GM19438 (cell line): ENCODE data around the gene PNPLA2.
A peak's percentile ranks its signal among the peaks of the same experiment; 100 is the strongest.

Experiments
- ATAC-seq: cut with Tn5 transposase; IDR thresholded peaks from one replicate; pipeline ENCODE4 v1.9.1; 2021; ENCODE audit warnings: low read depth; ENCODE audit not compliant: unreplicated experiment

The PNPLA2 gene

DNA sequence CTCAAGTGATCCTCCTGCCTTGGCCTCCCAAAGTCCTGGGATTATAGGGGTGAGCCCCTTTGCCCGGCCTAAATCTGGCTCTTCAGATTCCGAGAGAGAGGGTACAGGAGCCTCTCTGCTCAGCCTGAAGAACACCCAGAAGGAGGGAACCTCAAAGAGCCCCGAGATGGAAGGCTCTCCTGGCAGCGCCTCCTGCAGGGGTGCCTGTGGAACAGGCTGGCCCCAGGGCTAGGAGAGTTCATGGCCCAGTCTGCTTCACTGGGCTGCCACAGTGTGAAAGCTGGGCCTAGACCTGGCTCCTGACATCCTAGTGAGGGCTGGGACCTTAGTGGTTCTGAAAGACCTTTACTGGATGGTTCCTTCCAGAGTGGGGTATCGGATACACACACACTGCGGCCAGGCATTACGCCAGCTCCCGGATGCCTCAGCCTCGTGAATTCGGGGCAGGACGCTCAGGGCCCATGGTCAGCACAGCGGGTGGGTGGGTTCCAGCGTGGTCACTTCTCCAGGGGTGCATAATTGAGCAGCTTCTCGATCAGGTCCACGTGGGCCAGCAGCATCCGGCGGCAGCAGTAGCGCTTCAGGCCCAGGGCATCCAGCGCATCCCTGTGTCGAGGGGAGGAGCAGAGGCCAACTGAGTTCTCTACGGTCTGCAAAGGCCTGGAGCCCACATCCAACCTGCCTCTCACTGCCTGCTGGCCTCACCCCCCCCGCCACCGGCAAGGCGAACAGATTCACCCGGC lies 21.3 kb downstream of the PNPLA2 start:
- ATAC-seq: no peak

DNA sequence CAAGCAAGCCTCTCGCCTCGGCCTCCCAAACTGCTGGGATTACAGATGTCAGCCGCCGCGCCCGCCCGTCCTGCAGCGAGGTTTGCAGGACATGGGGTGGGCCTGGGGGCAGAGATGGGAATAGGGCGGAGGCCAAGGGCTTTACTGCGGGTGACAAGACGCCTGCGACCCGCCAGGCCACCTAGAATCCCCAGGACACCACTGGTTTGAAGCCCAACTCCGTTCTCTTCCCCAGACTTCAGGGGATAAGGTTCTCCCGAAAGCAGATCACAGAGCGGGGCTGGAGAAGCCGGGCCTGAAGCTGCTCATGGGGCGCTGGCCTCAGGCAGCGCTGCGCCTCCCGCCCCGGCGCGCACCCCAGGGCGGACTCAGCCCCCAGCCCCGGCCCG lies 23.3 kb downstream of the PNPLA2 start:
- peak; percentile 35 for ATAC-seq

DNA sequence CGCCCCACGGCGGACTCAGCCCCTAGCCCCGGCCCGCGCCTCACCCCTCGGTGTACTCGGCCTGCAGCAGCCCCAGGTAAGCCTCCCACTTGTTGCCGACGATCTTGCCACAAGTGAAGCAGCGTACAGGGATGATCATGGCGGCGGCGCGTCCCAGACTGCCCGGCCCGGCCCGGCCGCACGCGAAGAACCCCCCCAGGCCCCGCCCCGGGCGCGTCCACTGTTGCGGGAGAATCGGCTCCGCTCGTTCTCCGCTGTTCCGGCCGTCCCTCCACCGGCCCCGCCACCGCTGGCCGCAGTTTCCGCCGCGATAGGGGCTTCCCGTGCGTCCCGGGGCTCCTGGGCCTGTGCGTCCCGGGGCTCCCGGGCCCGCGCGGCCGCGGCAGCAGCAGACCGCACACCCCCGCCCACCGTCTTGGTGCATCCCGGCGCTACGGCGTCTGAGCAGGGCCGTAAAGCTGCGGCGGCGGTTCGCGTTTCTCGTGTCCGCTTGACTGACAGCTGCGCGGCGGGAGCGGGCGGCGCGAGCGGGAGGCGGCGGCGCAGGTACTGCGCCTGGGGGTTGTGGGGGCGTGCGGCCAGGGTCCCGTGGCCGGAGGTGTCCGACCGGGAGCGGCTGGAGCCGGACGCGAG lies 23.8 kb downstream of the PNPLA2 start, which contains the start of the genes POLR2L and TSPAN4:
Gene POLR2L (minus strand): TSS at position 160 of the 633 bp plus-strand sequence. CDS start 21 bp downstream, at position 139.
Gene TSPAN4 (plus strand): TSS at position 483 of the 633 bp plus-strand sequence. CDS start 7,453 bp downstream, outside the sequence.
- ATAC-seq: peak; percentile 65

DNA sequence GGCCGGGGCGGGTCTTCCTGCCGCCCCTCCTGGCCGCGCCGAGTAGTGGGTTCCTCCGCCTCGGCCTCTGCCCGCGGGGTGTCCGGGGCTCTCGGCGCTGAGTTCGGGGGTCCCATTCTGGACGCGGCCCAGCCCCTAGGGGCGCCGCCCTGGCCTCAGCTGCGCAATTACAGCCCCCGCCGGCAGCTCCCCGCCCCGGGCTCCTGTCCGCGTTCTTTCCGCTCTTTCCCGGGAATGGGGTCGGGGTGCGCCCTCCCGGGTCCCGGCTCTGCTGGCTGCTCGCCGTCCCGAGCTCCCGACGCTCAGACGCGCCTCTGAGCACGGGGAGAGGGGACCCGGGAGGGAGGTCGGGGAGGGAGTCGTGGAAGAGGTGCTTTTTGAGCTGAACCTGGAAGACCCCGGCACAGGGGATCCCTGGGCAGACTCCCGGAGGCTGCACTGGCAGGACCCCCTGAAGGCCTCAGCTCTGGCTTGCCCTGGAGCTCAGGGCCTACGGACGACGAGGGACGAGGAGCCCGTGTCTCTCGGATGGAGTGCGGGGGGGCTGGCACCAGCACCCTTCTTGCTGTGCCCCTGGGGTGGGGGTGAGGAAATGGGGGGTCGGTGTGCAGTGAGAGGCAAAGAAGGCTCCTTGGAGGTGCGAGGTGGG lies 24.5 kb downstream of the PNPLA2 start:
- ATAC-seq: no peak

DNA sequence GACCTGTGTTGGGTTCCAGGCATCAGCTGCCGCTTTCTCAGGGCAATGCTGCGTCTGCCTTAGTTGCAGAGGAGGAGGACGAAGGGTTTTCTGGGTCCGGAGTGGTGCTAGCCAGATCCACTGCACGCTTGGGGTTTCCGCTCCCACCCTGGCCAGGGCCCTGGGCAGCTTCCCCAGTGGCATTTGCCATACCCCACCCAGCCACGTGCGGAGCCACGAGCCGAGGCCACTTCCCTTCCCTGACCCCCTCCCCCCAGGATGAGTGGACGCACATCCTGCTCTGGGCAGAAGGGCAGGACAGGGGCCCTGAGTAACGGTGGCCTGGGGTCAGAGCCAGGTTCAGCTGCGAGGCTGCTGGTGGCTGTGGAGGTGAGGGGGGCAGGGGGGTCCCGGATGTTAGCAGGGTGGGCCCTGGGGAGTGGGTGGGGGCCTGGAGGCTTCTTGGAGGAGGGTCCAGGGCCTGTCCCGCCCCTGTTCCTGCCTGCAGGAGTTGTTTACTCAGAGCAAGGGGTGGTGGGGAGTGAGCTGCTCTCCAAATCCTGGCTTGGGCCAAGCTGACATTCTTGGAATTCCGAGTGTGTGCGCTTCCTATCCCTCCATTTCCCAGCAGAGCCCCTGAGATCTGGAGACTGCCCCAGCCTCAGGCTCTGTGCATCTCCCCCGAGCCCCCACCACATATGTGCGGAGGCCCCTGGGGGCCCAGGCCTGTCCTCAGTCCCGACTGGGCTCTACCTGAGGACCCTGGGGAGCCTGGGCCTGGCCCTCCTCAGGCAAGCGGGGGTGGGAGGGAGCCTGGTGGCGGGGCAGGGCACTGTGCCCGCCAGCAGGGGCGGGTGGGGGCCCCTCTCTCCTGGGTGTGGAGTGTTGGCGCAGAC lies 25.3 kb downstream of the PNPLA2 start:
- no peak for ATAC-seq

DNA sequence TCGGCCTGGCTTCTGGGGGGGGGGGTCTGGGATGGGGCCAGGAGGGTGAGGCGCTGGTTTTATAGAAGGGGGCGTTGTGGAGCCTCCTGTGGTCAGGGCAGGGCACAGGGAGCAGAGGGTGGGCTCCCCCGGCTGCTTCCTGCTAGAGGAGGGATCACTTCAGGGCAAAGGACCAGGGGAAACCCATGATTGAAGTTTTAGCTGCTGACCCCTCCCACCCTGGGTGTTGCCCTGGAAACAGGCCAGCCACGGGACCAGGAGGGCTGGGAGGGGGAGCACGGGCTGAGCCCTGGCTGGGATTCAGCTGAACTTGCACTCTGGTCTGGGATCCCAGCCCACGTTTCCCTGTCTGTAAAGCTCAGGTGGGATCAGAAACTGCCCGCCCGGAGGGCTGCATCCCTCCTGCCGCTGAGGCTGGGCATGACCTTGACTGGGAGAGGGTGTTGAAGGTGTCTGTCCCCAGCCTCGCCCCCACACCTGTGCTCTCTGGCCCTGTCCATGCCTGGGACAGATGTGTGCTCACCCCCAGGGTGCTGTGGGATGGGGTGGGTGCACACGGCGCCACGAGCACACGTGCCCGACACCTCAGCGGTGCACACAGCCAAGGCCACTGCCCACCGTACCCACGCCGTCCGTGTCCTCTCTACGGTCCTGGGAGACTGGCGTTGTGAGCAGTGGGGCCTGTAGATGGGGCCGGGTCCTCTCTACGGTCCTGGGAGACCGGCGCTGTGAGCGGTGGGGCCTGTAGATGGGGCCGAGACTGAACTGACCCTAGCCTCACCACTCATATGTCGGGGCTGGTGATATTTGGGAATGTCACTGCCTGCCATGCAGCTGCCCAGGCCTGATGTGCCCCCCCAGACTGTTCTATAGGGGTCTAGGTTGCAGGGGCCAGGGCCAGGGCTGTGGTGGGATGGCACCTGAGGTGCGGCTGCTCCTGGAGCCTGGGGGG lies 26.3 kb downstream of the PNPLA2 start:
- ATAC-seq: no peak

DNA sequence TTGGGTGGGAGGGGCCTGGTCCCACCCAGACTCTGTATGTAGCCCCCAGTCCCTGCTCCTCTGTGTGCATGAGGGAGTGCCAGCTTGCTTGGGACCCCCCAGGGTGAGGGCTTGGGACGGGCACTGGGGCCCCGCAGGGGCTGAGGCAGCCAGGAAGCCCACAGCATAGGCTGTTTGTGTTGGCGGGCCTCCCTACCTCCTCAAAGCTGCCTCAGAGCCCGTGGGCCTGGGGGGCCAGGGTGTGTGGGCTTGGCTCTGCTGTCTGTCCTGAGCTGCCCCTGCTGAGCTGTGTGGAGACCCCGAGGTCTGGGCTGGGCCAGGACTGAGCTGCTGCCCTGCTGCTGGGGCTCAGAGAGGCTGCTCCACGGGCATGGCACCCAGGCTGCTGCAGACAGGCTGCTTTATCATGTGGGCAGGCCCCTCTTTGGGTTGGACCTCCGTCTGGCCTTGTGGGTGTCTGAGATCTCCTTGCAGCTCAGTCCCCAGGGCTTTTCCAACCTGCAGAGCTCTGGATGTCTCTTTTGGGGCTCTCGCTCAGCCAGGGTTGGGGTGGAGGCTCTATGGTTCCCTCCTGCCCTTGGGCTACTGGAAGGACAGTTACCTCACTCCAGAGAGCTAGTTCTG lies 27.3 kb downstream of the PNPLA2 start:
- no peak for ATAC-seq

DNA sequence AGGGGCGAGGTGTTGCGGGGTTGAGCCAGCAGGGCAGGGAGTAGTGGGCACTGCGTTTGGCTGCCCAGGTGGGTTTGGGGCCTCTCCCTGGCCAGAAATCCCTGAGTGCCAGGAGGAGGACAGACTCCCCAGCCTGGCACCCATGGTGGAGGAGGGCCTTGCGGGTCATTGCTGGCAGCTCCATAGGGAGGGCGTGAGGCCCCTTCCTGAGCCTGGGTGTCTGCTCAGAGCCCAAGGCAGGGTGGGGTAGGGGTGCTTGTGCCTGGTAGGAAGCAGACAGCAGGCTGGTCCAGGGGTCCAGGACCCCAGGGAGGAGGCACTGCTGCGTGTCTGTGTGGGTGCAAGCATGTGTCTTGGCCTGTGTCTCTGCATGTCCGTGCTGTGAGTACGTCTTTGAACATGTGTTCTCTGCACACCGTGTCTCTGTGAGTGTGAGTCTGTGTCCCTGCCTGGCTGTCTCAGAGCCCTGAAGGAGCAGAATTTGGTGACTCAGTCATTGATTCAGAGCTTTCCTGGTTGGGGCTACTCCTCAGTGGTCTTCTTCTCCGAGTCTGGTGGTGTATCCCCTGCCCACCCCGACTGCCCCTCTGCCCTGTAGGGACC lies 27.9 kb downstream of the PNPLA2 start:
- no peak for ATAC-seq

DNA sequence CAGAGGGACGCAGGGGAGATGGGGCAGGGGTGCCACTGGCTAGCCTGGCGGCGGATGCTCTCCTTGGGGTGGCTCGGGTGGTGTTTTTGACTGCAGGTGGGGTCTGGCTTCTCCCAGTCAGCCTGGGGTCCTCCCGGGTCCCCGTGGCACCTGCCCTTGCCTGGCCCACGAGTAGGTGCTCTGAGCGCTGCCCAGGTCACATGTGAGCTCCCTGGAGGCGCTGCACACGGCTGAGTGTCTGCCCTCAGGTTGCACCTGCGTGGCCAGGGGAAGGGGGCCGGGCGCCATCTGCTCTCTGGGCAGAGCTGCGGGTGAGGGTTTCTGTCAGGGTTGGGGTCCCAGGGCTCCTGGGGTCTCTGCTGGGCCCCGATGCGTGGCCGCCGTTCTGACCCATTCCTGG lies 29.2 kb downstream of the PNPLA2 start:
- no peak for ATAC-seq

DNA sequence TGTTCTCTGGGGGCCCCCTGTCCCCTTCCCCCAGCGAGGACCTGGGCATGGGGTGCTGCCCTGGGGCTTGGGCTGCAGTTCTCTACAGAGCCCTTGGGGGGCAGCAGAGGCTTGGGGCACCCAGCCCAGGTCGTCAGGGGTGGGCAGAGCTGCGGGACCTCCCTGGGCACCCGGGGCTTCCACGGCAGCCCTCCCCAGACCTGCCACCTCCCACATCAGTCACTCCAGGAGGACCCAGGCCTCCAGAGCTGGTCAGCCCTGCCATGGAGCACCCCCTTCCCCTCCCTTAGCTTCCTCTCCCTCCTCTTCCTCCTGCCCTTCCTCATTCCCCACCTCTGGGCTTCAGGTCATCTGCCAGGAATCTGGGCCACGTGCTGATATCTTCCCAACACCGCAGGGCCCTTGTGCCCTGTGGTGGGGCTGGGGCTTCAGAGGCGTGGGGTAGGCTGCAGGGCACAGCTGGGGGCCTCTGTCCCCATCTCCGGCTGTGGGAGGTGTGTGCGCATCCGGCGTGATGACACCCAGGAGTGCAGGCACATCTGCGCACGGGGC lies 29.7 kb downstream of the PNPLA2 start:
- ATAC-seq: no peak

DNA sequence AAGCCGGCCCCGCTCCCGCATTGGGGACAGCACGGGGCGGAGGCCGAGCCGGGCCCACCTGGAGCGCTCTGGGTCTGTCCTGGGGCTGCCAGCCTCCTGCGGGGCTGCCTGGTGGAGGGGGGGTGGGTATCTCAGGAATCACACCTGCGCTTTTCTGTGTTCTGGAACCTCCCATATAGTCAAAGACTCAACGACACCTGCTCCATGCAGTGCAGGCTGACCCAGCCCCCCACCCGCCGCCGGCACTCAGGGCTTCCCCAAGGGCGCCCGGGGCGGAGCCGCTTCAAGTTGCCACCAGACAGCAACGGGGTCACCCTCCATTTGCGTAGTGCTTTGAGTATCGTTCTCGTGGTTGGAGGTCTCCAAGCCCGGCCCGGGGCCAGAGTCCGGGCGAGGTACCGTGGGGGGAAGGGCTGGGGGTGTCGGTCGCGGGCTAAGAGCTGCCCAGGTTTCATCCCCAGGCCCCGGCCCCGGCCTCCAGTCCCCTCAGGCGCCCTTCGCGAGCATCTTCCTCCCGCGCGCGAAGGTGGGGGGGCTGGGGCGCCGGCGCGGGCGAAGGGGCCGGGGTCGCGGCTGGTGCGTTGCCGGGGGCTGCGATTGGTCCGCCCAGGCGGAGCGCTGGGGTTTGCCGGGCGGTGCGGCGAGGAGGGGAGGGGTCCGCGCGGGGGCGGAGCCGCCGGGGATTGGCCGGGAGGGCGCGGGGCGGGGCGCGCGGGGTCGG lies 30.6 kb downstream of the PNPLA2 start:
- ATAC-seq: no peak

DNA sequence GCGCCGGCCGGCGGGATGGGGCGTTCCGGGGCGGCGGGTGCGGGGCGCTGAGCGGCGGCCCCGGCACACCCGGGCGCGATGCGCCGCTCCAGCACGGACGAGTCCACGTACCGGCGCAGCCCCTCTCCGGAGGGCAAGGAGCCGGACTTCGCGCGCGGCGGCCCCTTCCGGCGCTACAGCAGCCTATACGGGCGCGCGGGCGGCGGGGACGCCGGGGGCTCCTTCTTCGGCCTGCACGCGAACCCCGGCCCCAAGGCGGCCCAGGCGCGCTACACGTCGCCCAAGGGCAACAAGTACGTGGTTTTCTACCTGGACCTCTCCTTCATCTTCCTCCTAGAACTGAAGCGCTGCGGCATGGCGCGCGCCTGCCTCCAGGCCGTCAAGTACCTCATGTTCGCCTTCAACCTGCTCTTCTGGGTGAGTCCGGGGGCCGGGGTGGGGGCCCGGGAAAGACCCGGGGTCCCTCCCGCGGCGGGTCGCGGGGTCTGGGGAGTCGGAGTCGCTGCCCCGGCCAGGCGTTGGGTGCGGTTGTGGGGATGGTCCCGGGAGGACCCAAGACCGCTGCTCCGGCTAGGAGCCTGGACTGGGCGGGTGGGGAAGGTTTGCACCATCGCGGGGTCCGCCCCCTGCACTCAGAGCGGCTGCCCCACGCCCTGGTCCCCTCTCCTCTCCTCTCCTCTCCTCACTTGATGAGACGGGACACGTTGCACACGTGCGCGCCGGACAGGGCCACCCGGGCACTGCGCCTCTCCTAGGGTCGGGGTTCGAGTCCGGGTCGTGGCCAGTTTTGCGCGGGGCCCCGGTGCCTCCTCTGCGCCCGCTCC lies 31.4 kb downstream of the PNPLA2 start:
- no peak for ATAC-seq

DNA sequence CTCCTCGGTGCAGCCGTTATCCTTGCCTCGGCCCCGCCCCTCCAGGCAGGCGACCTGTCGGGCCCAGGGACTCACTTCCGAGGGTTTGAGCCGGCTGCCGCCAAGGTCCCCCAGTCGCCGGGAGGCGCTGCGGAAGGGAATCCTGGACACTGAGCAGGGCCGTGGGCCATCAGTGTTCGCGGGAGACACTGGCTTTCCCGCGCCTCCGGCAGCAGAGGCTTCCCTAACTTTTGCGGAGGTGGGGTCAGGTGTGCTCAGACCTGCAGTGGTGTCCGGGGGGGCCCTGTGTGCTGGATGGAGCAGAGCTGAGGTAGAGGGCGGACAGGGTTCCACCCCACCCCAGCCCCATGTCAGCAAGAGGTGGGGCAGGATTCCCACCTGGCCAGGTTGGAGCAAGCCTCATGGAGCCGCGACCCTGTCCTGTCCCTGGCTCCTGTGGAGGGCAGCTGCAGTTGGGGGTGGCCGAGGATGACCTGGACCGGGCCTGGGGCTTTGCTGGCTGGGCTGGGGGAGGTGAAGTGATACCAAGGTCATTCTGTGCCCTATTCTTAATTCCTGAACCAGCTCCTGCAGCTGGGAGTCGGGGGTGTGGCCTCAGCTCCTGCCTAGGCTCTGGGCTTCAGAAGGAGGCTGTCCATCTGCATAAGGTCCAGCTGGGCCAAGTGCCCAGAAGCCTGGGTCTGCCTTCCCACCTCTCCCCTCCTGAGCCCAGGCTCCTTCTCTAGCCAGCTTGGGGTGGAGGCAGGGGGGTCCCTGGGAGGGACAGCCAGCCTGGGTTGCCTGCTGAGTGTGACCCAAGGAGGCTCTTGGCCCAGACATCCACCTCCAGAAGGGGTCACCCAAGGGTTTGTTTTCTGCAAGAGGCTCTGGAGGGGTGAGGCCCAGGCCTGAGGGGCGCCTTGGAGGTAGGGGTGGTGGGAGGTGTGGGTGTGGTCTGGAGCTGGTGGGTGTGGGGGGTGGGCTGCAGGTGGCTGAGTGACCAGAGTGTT lies 32.4 kb downstream of the PNPLA2 start:
- no peak for ATAC-seq

DNA sequence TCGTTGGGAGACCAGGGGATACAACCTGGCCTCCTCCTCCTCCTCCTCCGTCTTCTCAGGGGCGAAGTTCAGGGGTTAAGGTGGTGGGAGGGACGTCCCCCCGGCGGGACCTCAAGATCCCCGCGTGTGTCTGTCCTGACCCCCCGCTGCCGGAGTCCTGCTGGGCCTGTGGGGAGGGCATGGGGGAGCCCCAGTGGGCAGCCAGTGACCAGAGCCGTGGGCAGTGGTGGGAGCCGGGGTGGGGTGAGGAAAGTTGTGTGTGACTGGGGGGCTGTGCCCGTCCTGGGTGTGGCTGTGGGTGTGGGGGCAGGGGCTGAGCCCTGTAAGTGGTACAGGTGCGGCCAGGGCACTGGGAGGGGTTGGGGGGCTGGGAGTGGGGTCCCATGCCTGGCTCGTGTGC lies 34.0 kb downstream of the PNPLA2 start:
- ATAC-seq: no peak

DNA sequence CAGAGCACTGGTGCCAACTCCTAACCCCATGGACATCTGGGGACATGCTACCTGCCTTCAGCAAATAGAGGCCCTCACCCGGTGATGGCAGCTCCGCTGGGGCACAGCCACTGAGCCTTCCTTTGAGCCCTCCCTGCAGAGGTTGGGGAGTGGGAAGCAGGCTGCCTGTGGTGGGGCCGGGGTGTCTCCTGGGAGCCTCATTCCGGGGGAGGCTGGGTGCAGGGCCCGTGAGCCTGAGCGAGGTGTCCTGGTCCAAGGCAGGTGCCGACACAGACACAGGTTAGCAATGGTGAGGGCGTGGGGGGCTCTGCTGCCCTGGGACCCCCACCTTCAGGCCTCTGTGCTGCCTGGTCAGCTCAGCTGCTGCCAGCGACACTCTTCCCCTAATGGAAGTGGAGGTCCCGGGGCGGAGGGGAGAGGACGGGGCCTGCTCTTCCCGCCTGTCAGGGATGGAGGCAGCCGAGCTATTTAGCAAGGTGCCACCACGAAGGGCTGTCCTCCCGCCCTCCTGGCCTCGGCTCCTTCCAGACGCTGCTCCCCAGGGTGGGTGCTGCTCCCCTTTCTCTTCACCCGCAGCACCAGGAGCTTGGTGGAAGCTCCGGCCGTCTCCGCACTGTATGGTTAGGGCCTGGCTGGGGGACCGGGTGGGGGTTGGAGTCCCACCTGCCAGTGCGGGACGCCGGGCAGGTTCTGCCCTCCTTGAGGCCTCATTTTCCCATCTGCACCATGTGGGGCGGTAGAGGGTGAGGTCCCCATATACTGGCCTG lies 35.2 kb downstream of the PNPLA2 start:
- no peak for ATAC-seq
